Tibial nerve (tissue), 4 donors: Measurements from ENCODE around the gene SATB2.

Source experiments
- EP300 ChIP-seq, 2 donors: sonication (generic); formaldehyde crosslinking; IDR thresholded peaks; one replicate each; pipeline ENCODE4 v1.6.1; 2017; ENCODE audit warnings: antibody characterized with exemption in 2 of 2, mild to moderate bottlenecking in 1 of 2
- TF ChIP-seq, protein P1 (sequence below), 5 experiments: fragments of 200-600 bp in 3 of 5; fragments of 450-650 bp in 2 of 5; sonication (generic) in 3 of 5; IDR thresholded peaks; one replicate each; pipeline ENCODE4 v1.5.1; 2016 to 2019; ENCODE audit warnings: antibody characterized with exemption in 5 of 5, mild to moderate bottlenecking in 3 of 5, moderate library complexity in 2 of 5

DNA sequence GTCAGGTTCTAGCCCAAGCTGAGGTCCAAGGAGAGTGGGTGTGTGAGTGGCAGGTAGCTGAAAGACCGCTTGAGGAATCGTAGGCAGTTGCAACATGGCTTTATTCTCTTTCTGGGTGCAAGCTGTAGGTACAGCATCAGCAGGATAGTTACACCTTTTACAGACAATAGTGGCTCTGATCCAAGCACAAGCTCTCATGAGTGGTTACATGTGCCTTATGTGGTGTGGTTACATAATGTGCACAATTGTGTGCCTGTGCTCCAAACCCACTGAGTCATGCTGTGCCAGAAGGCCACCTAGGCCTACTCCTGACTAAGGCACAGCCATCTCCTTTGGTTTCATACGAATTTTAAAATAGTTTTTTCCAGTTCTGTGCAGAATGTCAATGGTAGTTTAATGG, 227.6 kb downstream of the SATB2 start:
- TF ChIP-seq, protein P1, sequence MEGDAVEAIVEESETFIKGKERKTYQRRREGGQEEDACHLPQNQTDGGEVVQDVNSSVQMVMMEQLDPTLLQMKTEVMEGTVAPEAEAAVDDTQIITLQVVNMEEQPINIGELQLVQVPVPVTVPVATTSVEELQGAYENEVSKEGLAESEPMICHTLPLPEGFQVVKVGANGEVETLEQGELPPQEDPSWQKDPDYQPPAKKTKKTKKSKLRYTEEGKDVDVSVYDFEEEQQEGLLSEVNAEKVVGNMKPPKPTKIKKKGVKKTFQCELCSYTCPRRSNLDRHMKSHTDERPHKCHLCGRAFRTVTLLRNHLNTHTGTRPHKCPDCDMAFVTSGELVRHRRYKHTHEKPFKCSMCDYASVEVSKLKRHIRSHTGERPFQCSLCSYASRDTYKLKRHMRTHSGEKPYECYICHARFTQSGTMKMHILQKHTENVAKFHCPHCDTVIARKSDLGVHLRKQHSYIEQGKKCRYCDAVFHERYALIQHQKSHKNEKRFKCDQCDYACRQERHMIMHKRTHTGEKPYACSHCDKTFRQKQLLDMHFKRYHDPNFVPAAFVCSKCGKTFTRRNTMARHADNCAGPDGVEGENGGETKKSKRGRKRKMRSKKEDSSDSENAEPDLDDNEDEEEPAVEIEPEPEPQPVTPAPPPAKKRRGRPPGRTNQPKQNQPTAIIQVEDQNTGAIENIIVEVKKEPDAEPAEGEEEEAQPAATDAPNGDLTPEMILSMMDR (IDR thresholded peaks at IDR 0.05) = no peak
- TF ChIP-seq EP300 (IDR thresholded peaks at IDR 0.05) = no peak
